HG03354 (cell line): Measurements from ENCODE around the gene DISP1.
"Not testable (repeated sequence)": the region's sequence is repeated elsewhere in the genome, so short reads cannot be mapped to it uniquely, and the experiment has no call there.

Experiments
- ATAC-seq: cut with Tn5 transposase; IDR thresholded peaks from one replicate; pipeline ENCODE4 v1.9.1; 2021; ENCODE audit warnings: mild to moderate bottlenecking; ENCODE audit not compliant: unreplicated experiment, poor library complexity, severe bottlenecking

The DISP1 gene

GRCh38 chr1:222845763-222846162 lies 30.9 kb downstream of the DISP1 start:
- no peak for ATAC-seq

- ATAC-seq, result not testable (repeated sequence)
These were observed 35.7 kb downstream of the DISP1 start for GRCh38 chr1:222850550-222850949.

- ATAC-seq, result no peak
These were observed 37.5 kb downstream of the DISP1 start for GRCh38 chr1:222852326-222852725.

- ATAC-seq, result no peak
These were observed 46.2 kb downstream of the DISP1 start for GRCh38 chr1:222861062-222861461.
